Activated CD4-positive, alpha-beta memory T cell treated with anti-CD3 and anti-CD28 coated beads for 36 hours (primary cell): ENCODE results near the gene CTSL. TPM values are rescaled to one million over a fixed set of nuclear protein-coding genes. Genes with fewer than 3 reads are reported as not detected.
A peak's percentile ranks its signal among the peaks of the same experiment; 100 is the strongest.

ENCODE experiments used
- CTCF ChIA-PET: fragments of 350-600 bp; sonication (Branson Sonifier 250); formaldehyde crosslinking; loops from one replicate; lab custom pipeline; 2021; ENCODE audit warnings: antibody characterized with exemption, inconsistent platforms; lab: Charles Lee
- POLR2A ChIA-PET: fragments of 350-600 bp; sonication (Branson Sonifier 250); formaldehyde crosslinking; loops from one replicate; lab custom pipeline; 2021; ENCODE audit warnings: antibody characterized with exemption; lab: Charles Lee
- DNase-seq: peaks from one replicate; pipeline ENCODE4 v3.0.0-alpha.2; 2020
- H3K27ac Mint-ChIP-seq: one replicate; pipeline ENCODE4 v1.8.0; 2021; ENCODE audit warnings: mixed read lengths
- H3K27me3 Mint-ChIP-seq: one replicate; pipeline ENCODE4 v1.8.0; 2021; ENCODE audit warnings: mixed read lengths
- H3K36me3 Mint-ChIP-seq: one replicate; pipeline ENCODE4 v1.8.0; 2021; ENCODE audit warnings: mixed read lengths
- H3K4me1 Mint-ChIP-seq: one replicate; pipeline ENCODE4 v1.8.0; 2021; ENCODE audit warnings: low read depth, mixed read lengths
- H3K4me3 Mint-ChIP-seq: one replicate; pipeline ENCODE4 v1.8.0; 2021; ENCODE audit warnings: mild to moderate bottlenecking, mixed read lengths
- H3K9me3 Mint-ChIP-seq: one replicate; pipeline ENCODE4 v1.8.0; 2021; ENCODE audit warnings: mixed read lengths
- intact Hi-C: fragments of 100-400 bp; cut with micrococcal nuclease; formaldehyde crosslinking; loops from one replicate; pipeline ENCODE4 v1.15.1; 2023
- total RNA-seq, 2 experiments: library from RNA; stranded (reverse); gene quantifications; one replicate each; pipeline ENCODE4 v1.2.3, GENCODE V29; 2021

The CTSL gene
- total RNA-seq, 2 experiments from 2014 or later: 26.1 to 33.7 TPM

- no peak overlapping the region for H3K4me3 Mint-ChIP-seq
- no peaks in the 10 kb centered on the region for H3K9me3 Mint-ChIP-seq
- intact Hi-C loops: loop anchor here (1.0 to 2.0 kb wide), 2 partner anchors 53 to 98 kb away; no protein-coding TSS in a partner anchor
- ChIA-PET CTCF (interaction anchor here (1.4 to 1.7 kb wide), 2 partner anchors 29 to 99 kb away, joined by 4 read pairs; no protein-coding TSS in a partner anchor), POLR2A (no interaction called here)
- no peak for DNase-seq
- H3K27me3 Mint-ChIP-seq: peaks cover 6% of the 10 kb centered on the region
- H3K36me3 Mint-ChIP-seq: no peaks in the 10 kb centered on the region
- H3K4me1 Mint-ChIP-seq: peaks cover 32% of the 10 kb centered on the region
- peak overlapping the region; percentile 60 for H3K27ac Mint-ChIP-seq
These were observed 12.0 kb upstream of the CTSL start for GRCh38 chr9:87713988-87714330.

DNA sequence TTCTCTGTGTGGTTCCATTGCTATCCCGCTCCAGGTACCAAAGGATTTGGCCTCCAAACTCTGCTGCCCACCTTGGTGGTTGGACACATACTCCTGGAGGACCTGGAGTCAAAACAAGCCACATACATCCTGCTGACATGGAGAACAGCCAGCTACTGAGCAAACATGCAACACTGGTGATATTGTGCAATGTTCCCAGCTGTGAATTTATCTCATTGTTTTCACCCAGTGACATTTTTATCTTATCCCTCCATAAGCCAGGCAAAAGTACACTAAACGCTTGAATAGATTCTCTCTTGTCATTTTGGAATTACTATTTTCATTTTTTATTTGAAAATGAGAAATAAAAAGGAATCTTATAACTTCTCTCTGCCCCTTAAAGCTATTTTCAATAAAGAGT is 11.1 kb upstream of the CTSL start:
- POLR2A ChIA-PET: no interaction called here
- no peaks in the 10 kb centered on the region for H3K9me3 Mint-ChIP-seq
- peaks cover 23% of the 10 kb centered on the region for H3K4me1 Mint-ChIP-seq
- no peaks in the 10 kb centered on the region for H3K36me3 Mint-ChIP-seq
- H3K4me3 Mint-ChIP-seq: no peak overlapping the region
- intact Hi-C loops: no loop called here
- H3K27me3 Mint-ChIP-seq: peaks cover 6% of the 10 kb centered on the region
- DNase-seq: no peak
- no peak overlapping the region for H3K27ac Mint-ChIP-seq
- CTCF ChIA-PET: interaction anchor here (1.7 kb wide), 1 partner anchor 30 kb away, joined by 4 read pairs; no protein-coding TSS in a partner anchor

GRCh38 chr9:87716141-87716540 is 9.8 kb upstream of the CTSL start:
- no peak overlapping the region for H3K4me3 Mint-ChIP-seq
- no peak for DNase-seq
- CTCF ChIA-PET: no interaction called here
- POLR2A ChIA-PET: no interaction called here
- H3K27me3 Mint-ChIP-seq: peaks cover 6% of the 10 kb centered on the region
- H3K27ac Mint-ChIP-seq: no peak overlapping the region
- H3K4me1 Mint-ChIP-seq: peaks cover 16% of the 10 kb centered on the region
- intact Hi-C loops: no loop called here
- no peaks in the 10 kb centered on the region for H3K36me3 Mint-ChIP-seq
- H3K9me3 Mint-ChIP-seq: no peaks in the 10 kb centered on the region

DNA sequence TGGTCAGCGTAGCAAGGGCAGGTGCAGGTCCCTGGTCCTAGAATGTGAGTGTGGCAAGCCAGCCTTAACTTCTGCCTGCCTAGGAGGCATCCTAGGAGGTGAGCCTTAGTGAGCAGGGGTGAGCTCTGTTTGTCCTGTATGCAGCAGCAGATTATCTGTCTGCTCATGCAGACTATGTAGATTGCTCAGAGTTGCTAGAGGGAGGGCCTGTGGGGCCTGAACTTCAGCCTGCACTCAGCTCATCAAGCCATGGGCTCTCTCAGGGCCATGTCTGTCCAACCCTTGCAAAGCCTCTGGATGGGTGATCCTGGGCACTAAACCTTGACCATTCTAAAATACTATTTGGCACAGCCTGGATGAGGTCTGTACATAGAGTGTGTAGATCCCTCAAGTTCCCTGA is 8.5 kb upstream of the CTSL start:
- peaks cover 6% of the 10 kb centered on the region for H3K27me3 Mint-ChIP-seq
- H3K9me3 Mint-ChIP-seq: no peaks in the 10 kb centered on the region
- no peaks in the 10 kb centered on the region for H3K36me3 Mint-ChIP-seq
- ChIA-PET CTCF (no interaction called here), POLR2A (no interaction called here)
- H3K4me3 Mint-ChIP-seq: no peak overlapping the region
- no peak for DNase-seq
- no peak overlapping the region for H3K27ac Mint-ChIP-seq
- peaks cover 16% of the 10 kb centered on the region for H3K4me1 Mint-ChIP-seq
- intact Hi-C loops: no loop called here

- no peaks in the 10 kb centered on the region for H3K9me3 Mint-ChIP-seq
- no peak overlapping the region for H3K27ac Mint-ChIP-seq
- CTCF ChIA-PET: no interaction called here
- peaks cover 6% of the 10 kb centered on the region for H3K27me3 Mint-ChIP-seq
- DNase-seq: no peak
- no peak overlapping the region for H3K4me3 Mint-ChIP-seq
- intact Hi-C loops: no loop called here
- POLR2A ChIA-PET: no interaction called here
- H3K4me1 Mint-ChIP-seq: peaks cover 10% of the 10 kb centered on the region
- no peaks in the 10 kb centered on the region for H3K36me3 Mint-ChIP-seq
These were observed 7.7 kb upstream of the CTSL start for GRCh38 chr9:87718231-87718630.

DNA sequence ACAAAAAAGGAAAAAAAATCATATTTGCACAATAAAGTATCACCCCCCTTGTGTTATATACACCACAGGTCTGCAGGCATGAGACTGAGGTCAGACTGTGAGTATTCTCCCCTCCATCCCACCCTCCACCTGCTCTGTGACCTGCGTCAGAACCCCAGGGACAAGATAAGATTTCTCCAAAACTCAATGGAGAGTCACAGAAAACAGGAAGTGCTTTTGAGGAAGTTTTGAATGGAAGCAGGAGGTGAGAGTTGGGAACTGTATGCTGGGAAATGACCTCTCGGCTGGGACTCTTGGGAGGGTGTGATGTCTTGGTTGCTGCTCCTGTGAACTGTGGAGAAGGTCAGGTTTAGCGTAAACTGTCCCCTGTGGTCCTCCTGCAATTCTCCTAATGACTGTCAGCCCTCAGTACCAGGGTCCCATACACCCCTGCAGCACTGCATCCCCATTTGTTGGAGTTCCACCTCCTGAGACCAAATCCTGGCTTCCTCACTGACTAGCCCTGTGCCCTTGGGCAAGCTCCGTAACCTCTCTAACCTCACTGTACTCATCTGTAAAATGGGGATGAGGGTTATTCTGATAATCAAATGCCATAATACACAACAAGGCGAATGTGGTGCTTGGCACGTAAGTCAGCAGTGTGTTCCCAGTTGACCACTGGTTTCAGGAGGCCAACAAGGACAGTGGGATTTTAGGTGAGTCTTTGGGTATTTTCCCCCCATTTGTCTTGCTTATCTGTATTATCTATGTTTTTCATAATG is 6.9 kb upstream of the CTSL start:
- Mint-ChIP-seq H3K27ac (no peak overlapping the region), H3K4me3 (no peak overlapping the region), H3K9me3 (no peaks in the 10 kb centered on the region), H3K27me3 (peaks cover 6% of the 10 kb centered on the region), H3K36me3 (no peaks in the 10 kb centered on the region), H3K4me1 (peaks cover 3% of the 10 kb centered on the region)
- intact Hi-C loops: no loop called here
- DNase-seq: no peak
- ChIA-PET POLR2A (no interaction called here), CTCF (no interaction called here)

DNA sequence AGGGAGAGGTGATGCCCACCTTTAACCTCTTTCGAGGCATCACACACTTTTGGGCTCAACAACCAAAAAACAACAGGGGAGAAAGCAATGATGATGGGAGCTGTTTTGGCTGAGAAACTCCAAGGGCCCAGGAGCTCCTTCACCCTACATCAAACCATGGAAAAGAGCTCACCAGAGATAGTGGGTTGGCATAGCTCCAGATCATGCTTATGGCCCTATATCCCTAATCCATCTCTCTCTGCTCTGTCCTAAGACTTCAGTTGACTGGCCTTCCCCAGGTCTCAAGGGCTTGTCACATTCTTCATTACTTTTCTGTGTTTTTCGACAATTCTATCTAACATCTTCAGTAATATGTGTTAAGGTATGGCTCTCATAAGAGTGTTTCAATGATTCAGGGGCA is 5.7 kb upstream of the CTSL start:
- no peak overlapping the region for H3K27ac Mint-ChIP-seq
- peaks cover 3% of the 10 kb centered on the region for H3K27me3 Mint-ChIP-seq
- DNase-seq: no peak
- POLR2A ChIA-PET: no interaction called here
- no peaks in the 10 kb centered on the region for H3K36me3 Mint-ChIP-seq
- H3K4me3 Mint-ChIP-seq: no peak overlapping the region
- CTCF ChIA-PET: no interaction called here
- no peaks in the 10 kb centered on the region for H3K4me1 Mint-ChIP-seq
- intact Hi-C loops: no loop called here
- no peaks in the 10 kb centered on the region for H3K9me3 Mint-ChIP-seq

GRCh38 chr9:87722393-87723088 is 3.4 kb upstream of the CTSL start:
- H3K9me3 Mint-ChIP-seq: no peaks in the 10 kb centered on the region
- H3K4me3 Mint-ChIP-seq: no peak overlapping the region
- ChIA-PET CTCF (no interaction called here), POLR2A (no interaction called here)
- H3K36me3 Mint-ChIP-seq: no peaks in the 10 kb centered on the region
- intact Hi-C loops: no loop called here
- H3K4me1 Mint-ChIP-seq: peaks cover 11% of the 10 kb centered on the region
- DNase-seq: no peak
- H3K27ac Mint-ChIP-seq: no peak overlapping the region
- H3K27me3 Mint-ChIP-seq: peaks cover 7% of the 10 kb centered on the region

DNA sequence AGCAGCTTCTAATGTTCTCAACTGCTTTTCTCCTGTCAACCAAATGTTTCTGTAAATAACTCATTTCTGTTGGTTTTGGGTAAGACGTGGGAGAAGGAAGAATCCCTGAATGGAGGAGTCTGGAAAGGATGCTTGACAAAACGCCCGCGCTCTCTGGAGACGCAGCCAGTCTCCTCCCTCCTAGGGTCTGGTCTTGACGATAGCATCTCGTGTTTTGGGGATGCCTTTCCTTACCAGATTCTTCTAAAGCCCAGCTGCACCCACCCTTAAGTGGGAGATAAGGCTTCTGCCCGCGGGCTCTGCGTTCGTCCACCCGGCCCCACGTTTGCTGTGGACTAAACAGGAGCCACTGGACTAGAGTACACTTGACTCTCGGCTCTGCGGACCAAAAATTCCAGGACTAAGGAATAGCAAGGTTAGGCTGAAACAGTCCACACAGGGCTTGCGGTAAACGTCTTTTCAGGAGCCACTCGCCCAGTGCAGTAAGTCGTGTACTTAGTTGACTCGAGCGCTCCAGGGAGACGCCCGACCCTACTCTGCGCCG is 491 bp upstream of the CTSL start:
- intact Hi-C loops: no loop called here
- Mint-ChIP-seq H3K9me3 (no peaks in the 10 kb centered on the region), H3K27ac (no peak overlapping the region), H3K36me3 (peaks cover 3% of the 10 kb centered on the region), H3K4me3 (peak overlapping the region; percentile 85), H3K27me3 (peaks cover 5% of the 10 kb centered on the region), H3K4me1 (peaks cover 27% of the 10 kb centered on the region)
- ChIA-PET POLR2A (interaction anchor here (1.5 kb wide), 1 partner anchor 67 kb away, joined by 4 read pairs; no protein-coding TSS in a partner anchor), CTCF (interaction anchor here (0.8 to 0.9 kb wide), 2 partner anchors 68 to 91 kb away, joined by 3 read pairs; no protein-coding TSS in a partner anchor)
- no peak for DNase-seq

GRCh38 chr9:87729246-87729645 is 3.3 kb downstream of the CTSL start:
- CTCF ChIA-PET: no interaction called here
- Mint-ChIP-seq H3K27ac (no peak overlapping the region), H3K9me3 (no peaks in the 10 kb centered on the region), H3K36me3 (peaks cover 10% of the 10 kb centered on the region), H3K4me3 (no peak overlapping the region), H3K27me3 (peaks cover 15% of the 10 kb centered on the region), H3K4me1 (peaks cover 31% of the 10 kb centered on the region)
- intact Hi-C loops: loop anchor here (2.0 kb wide), 1 partner anchor 20 kb away; no protein-coding TSS in a partner anchor
- DNase-seq: no peak
- POLR2A ChIA-PET: no interaction called here

DNA sequence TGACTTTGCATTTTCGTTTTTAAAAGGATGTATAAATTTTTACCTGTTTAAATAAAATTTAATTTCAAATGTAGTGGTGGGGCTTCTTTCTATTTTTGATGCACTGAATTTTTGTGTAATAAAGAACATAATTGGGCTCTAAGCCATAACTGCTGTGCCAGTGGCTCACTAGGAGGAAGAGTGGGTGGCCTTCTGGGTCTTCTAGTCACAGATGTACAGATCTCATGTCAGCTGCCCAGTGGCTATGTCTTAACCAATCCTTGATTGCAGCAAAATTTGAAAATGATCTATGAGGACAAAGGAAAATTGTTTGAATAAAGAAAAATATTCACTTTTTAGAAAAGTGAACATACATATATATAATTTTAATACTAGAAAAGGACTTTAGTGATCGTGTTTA is 5.4 kb downstream of the CTSL start:
- ChIA-PET POLR2A (no interaction called here), CTCF (no interaction called here)
- Mint-ChIP-seq H3K9me3 (no peaks in the 10 kb centered on the region), H3K36me3 (peaks cover 10% of the 10 kb centered on the region), H3K27me3 (peaks cover 12% of the 10 kb centered on the region), H3K27ac (no peak overlapping the region), H3K4me1 (peaks cover 23% of the 10 kb centered on the region), H3K4me3 (no peak overlapping the region)
- intact Hi-C loops: no loop called here
- no peak for DNase-seq

- Mint-ChIP-seq H3K4me1 (peaks cover 21% of the 10 kb centered on the region), H3K27ac (no peak overlapping the region), H3K9me3 (no peaks in the 10 kb centered on the region), H3K4me3 (no peak overlapping the region), H3K27me3 (peaks cover 15% of the 10 kb centered on the region), H3K36me3 (peaks cover 10% of the 10 kb centered on the region)
- ChIA-PET CTCF (no interaction called here), POLR2A (no interaction called here)
- DNase-seq: no peak
- intact Hi-C loops: no loop called here
These were observed 6.4 kb downstream of the CTSL start for GRCh38 chr9:87732344-87732743.
